Lower lobe of right lung (tissue), 2 donors: Measurements from ENCODE around the gene HEXD. TPM values are rescaled to one million over a fixed set of nuclear protein-coding genes. Genes with fewer than 3 reads are reported as not detected.

Experiments
- ATAC-seq, 2 donors: fragments of 200-7000 bp; cut with Tn5 transposase; one replicate each; pipeline ENCODE4 v1.9.1; 2020 to 2022; ENCODE audit warnings: mild to moderate bottlenecking in 2 of 2, moderate library complexity in 2 of 2
- DNase-seq: peaks from one replicate; pipeline ENCODE4 v3.0.0-alpha.2; 2020
- H3K27ac ChIP-seq: fragments of 200-600 bp; one replicate; pipeline ENCODE4 v1.8.0; 2022
- H3K27me3 ChIP-seq: fragments of 200-600 bp; one replicate; pipeline ENCODE4 v1.8.0; 2022; ENCODE audit warnings: low read depth
- H3K36me3 ChIP-seq: fragments of 200-600 bp; one replicate; pipeline ENCODE4 v1.8.0; 2022; ENCODE audit warnings: mild to moderate bottlenecking
- H3K4me1 ChIP-seq: fragments of 200-600 bp; one replicate; pipeline ENCODE4 v1.8.0; 2022
- H3K4me3 ChIP-seq: fragments of 200-600 bp; one replicate; pipeline ENCODE4 v1.8.0; 2022; ENCODE audit warnings: mild to moderate bottlenecking
- H3K9me3 ChIP-seq: fragments of 200-600 bp; one replicate; pipeline ENCODE4 v1.8.0; 2022
- intact Hi-C: fragments of 100-400 bp; cut with DNase I; formaldehyde crosslinking; loops from one replicate; pipeline ENCODE4 v1.11.0; 2022
- total RNA-seq: library from RNA; stranded (reverse); fragmentation: NEBNext Ultra II Directional; extraction: Animal tissue kit (Norgen Biotek cat#: 25700); gene quantifications from one replicate; pipeline ENCODE4 v1.2.1, GENCODE V29; 2021
- TF ChIP-seq, protein P1 (sequence below): fragments of 200-600 bp; IDR thresholded peaks from one replicate; pipeline ENCODE4 v1.8.0; 2022; ENCODE audit warnings: antibody characterized with exemption, mild to moderate bottlenecking
- donor health status: DM: no; HTN: yes; CAD: no; lungs with severe emphysema.

HEXD gene
- total RNA-seq, 1 donor from 2014 or later = 60.2 TPM

- intact Hi-C loops = no loop called here
- peaks cover 53% of the 10 kb centered on the region for H3K36me3 ChIP-seq
- ATAC-seq = no peak
- H3K27me3 ChIP-seq = no peaks in the 10 kb centered on the region
- peak overlapping the region; percentile 43 for H3K27ac ChIP-seq
- TF ChIP-seq, protein P1, sequence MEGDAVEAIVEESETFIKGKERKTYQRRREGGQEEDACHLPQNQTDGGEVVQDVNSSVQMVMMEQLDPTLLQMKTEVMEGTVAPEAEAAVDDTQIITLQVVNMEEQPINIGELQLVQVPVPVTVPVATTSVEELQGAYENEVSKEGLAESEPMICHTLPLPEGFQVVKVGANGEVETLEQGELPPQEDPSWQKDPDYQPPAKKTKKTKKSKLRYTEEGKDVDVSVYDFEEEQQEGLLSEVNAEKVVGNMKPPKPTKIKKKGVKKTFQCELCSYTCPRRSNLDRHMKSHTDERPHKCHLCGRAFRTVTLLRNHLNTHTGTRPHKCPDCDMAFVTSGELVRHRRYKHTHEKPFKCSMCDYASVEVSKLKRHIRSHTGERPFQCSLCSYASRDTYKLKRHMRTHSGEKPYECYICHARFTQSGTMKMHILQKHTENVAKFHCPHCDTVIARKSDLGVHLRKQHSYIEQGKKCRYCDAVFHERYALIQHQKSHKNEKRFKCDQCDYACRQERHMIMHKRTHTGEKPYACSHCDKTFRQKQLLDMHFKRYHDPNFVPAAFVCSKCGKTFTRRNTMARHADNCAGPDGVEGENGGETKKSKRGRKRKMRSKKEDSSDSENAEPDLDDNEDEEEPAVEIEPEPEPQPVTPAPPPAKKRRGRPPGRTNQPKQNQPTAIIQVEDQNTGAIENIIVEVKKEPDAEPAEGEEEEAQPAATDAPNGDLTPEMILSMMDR = no peak
- peaks cover 32% of the 10 kb centered on the region for H3K4me1 ChIP-seq
- no peak for DNase-seq
- no peak overlapping the region for H3K4me3 ChIP-seq
- no peaks in the 10 kb centered on the region for H3K9me3 ChIP-seq
These were observed 26.2 kb downstream of the HEXD start for GRCh38 chr17:82444284-82444893.

- TF ChIP-seq, protein P1 = no peak
- Histone ChIP-seq H3K4me3 (no peak overlapping the region), H3K9me3 (no peaks in the 10 kb centered on the region), H3K4me1 (peaks cover 38% of the 10 kb centered on the region), H3K27me3 (no peaks in the 10 kb centered on the region), H3K27ac (peak overlapping the region; percentile 43), H3K36me3 (peaks cover 53% of the 10 kb centered on the region)
- no peak for ATAC-seq
- DNase-seq = no peak
- intact Hi-C loops = no loop called here
These were observed 26.9 kb downstream of the HEXD start for GRCh38 chr17:82444941-82445521.

DNA sequence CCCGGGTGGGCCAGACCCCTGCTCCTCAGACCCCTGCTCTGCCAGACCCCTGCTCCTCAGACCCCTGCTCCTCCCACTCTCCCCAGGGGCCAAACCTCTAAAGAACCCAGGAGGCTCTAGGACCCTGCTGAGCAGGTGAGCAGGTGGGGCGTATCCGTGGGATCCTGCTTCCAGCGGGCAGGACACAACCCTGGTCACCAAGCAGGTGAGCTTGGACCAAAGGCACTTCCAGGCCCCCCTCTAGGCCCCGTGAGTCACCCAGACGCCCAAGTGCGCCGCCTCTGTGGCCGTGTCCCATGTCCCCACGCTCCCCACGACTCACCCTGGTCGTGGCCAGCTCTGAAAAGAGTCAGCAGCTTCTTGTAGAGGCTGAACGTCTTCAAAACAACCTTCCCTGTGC lies 27.4 kb downstream of the HEXD start:
- peaks cover 53% of the 10 kb centered on the region for H3K36me3 ChIP-seq
- no peak for DNase-seq
- intact Hi-C loops = no loop called here

GRCh38 chr17:82446124-82446523 lies 28.0 kb downstream of the HEXD start:
- H3K4me3 ChIP-seq = no peak overlapping the region
- H3K4me1 ChIP-seq = peaks cover 36% of the 10 kb centered on the region
- no peak for DNase-seq
- peaks cover 53% of the 10 kb centered on the region for H3K36me3 ChIP-seq
- TF ChIP-seq, protein P1 = no peak
- H3K9me3 ChIP-seq = no peaks in the 10 kb centered on the region
- no peak overlapping the region for H3K27ac ChIP-seq
- intact Hi-C loops = no loop called here
- no peak for ATAC-seq
- H3K27me3 ChIP-seq = no peaks in the 10 kb centered on the region

More for the DNA sequence above, 27.4 kb downstream of the HEXD start:
- Histone ChIP-seq H3K27me3 (no peaks in the 10 kb centered on the region), H3K4me1 (peaks cover 38% of the 10 kb centered on the region), H3K4me3 (no peak overlapping the region), H3K27ac (peak overlapping the region; percentile 43), H3K9me3 (no peaks in the 10 kb centered on the region)
- TF ChIP-seq, protein P1 = no peak
- ATAC-seq = no peak

DNA sequence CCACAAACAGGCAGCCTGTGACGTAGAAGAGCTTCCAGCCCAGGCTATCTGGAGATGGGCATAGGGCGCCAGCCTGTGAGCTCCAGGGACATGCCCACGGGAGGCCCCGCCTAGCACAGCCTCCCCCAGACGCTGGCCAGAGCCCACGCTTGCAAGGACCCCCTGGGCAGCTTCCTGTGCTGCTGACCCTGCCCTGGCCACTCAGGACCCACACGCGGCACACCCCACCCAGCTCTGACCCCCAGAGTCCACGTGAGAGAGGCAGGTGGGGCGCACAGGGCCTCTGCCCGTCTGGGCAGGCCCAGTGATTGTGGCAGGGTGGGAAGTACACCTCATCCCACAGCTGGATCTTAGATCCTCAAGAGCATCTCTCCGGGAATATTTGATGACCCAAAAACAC lies 28.5 kb downstream of the HEXD start:
- TF ChIP-seq, protein P1 = no peak
- no peak overlapping the region for H3K4me3 ChIP-seq
- peaks cover 42% of the 10 kb centered on the region for H3K4me1 ChIP-seq
- peaks cover 51% of the 10 kb centered on the region for H3K36me3 ChIP-seq
- H3K27me3 ChIP-seq = no peaks in the 10 kb centered on the region
- intact Hi-C loops = no loop called here
- no peak overlapping the region for H3K27ac ChIP-seq
- no peak for ATAC-seq
- no peaks in the 10 kb centered on the region for H3K9me3 ChIP-seq
- DNase-seq = no peak
